ENCODE measurements around the gene LMCD1.

GRCh38 chr3:8529181-8529637 is 27.6 kb downstream of the LMCD1 start:
- TF ChIP-seq CTCF (IDR thresholded peaks at IDR 0.05) (no peak), POLR2A (IDR thresholded peaks at IDR 0.05) (no peak)

Measured in right lobe of liver (tissue), 4 donors.